ENCODE results near the gene CHST2.

CHST2 gene

GRCh38 chr3:143166376-143166775, 46.8 kb downstream of the CHST2 start:
- TF ChIP-seq ZFX (IDR thresholded peaks at IDR 0.05) (no peak), CTCF (conservative IDR thresholded peaks at IDR 0.05) (no peak)
- no peak overlapping the region for H3K27ac ChIP-seq

- H3K27ac ChIP-seq, result no peak overlapping the region
- no peak for TF ChIP-seq ZFX (IDR thresholded peaks at IDR 0.05)
- no peak for TF ChIP-seq CTCF (conservative IDR thresholded peaks at IDR 0.05)
Observed at GRCh38 chr3:143167969-143168854, 48.6 kb downstream of the CHST2 start.

- no peak for TF ChIP-seq ZFX (IDR thresholded peaks at IDR 0.05)
- TF ChIP-seq CTCF (conservative IDR thresholded peaks at IDR 0.05), result no peak
- H3K27ac ChIP-seq, result no peak overlapping the region
Observed at GRCh38 chr3:143168855-143169192, 49.3 kb downstream of the CHST2 start.

GRCh38 chr3:143170074-143170473, 50.5 kb downstream of the CHST2 start:
- no peak for TF ChIP-seq ZFX (IDR thresholded peaks at IDR 0.05)
- TF ChIP-seq CTCF (conservative IDR thresholded peaks at IDR 0.05), result no peak
- no peak overlapping the region for H3K27ac ChIP-seq

- TF ChIP-seq ZFX (IDR thresholded peaks at IDR 0.05) (no peak), CTCF (conservative IDR thresholded peaks at IDR 0.05) (no peak)
Observed at GRCh38 chr3:143170676-143171075, 51.1 kb downstream of the CHST2 start.

GRCh38 chr3:143171141-143171980, 51.8 kb downstream of the CHST2 start:
- no peak overlapping the region for H3K27ac ChIP-seq
- TF ChIP-seq ZFX (IDR thresholded peaks at IDR 0.05), result no peak
- no peak for TF ChIP-seq CTCF (conservative IDR thresholded peaks at IDR 0.05)

More at GRCh38 chr3:143170676-143171075, 51.1 kb downstream of the CHST2 start:
- no peak overlapping the region for H3K27ac ChIP-seq

Measured in C4-2B (cell line).